GM06990 (cell line): Measurements from ENCODE around the gene TMEM240.
"Not testable (repeated sequence)": the region's sequence is repeated elsewhere in the genome, so short reads cannot be mapped to it uniquely, and the experiment has no call there.

Experiments used
- DNase-seq: peaks from one replicate; pipeline ENCODE4 v3.0.0-alpha.2; 2011; ENCODE audit not compliant: insufficient read length; ENCODE audit errors: extremely low read depth
- H3K27me3 ChIP-seq: replicated peaks from 2 replicates; pipeline ENCODE4 v1.6.0; 2011; ENCODE audit warnings: low read length; ENCODE audit not compliant: control insufficient read depth, insufficient read depth
- H3K36me3 ChIP-seq: 2 replicates; pipeline ENCODE4 v1.5.1; 2011; ENCODE audit warnings: low read length; ENCODE audit not compliant: control insufficient read depth, insufficient read depth
- H3K4me3 ChIP-seq: replicated peaks from 2 replicates; pipeline ENCODE4 v1.5.1; 2011; ENCODE audit warnings: low read depth, mild to moderate bottlenecking, control low read depth, low read length
- CTCF ChIP-seq: IDR thresholded peaks from 2 replicates; pipeline ENCODE4 v1.5.1; 2011; ENCODE audit warnings: low read length, control low read depth, mild to moderate bottlenecking, inconsistent platforms; ENCODE audit not compliant: insufficient read depth, poor library complexity, severe bottlenecking

The TMEM240 gene

GRCh38 chr1:1504777-1505365, 35.6 kb downstream of the TMEM240 start:
- peak; percentile 64 for TF ChIP-seq CTCF
- not testable (repeated sequence) for H3K36me3 ChIP-seq, H3K27me3 ChIP-seq
- DNase-seq = peak; percentile 78
- peak overlapping the region; percentile 5; the same call in 1 of the 2 replicates for H3K4me3 ChIP-seq

- not testable (repeated sequence) for H3K27me3 ChIP-seq, H3K4me3 ChIP-seq, DNase-seq
- H3K36me3 ChIP-seq = peaks cover 13% of the 10 kb centered on the region
Measured at GRCh38 chr1:1495461-1495975, 44.9 kb downstream of the TMEM240 start.

GRCh38 chr1:1494311-1494710, 46.1 kb downstream of the TMEM240 start:
- DNase-seq, H3K27me3 ChIP-seq, H3K4me3 ChIP-seq: not testable (repeated sequence)
- H3K36me3 ChIP-seq = peaks cover 22% of the 10 kb centered on the region

- H3K36me3 ChIP-seq = peaks cover 31% of the 10 kb centered on the region
- H3K27me3 ChIP-seq = no peaks in the 10 kb centered on the region
- no peak for TF ChIP-seq CTCF
- H3K4me3 ChIP-seq = no peak overlapping the region
- no peak for DNase-seq
Measured at GRCh38 chr1:1491601-1492000, 48.8 kb downstream of the TMEM240 start.

- Histone ChIP-seq H3K4me3 (no peak overlapping the region), H3K36me3 (peaks cover 35% of the 10 kb centered on the region), H3K27me3 (no peaks in the 10 kb centered on the region)
- no peak for TF ChIP-seq CTCF
- DNase-seq = no peak
Measured at GRCh38 chr1:1490633-1491230, 49.7 kb downstream of the TMEM240 start.

- DNase-seq = no peak
- no peaks in the 10 kb centered on the region for H3K27me3 ChIP-seq
- peaks cover 35% of the 10 kb centered on the region for H3K36me3 ChIP-seq
- no peak overlapping the region for H3K4me3 ChIP-seq
- TF ChIP-seq CTCF = no peak
Measured at GRCh38 chr1:1489861-1490260, 50.6 kb downstream of the TMEM240 start.
